GM15510 (cell line): ENCODE results near the gene DERA.

ENCODE experiments used
- POLR2A ChIP-seq: IDR thresholded peaks from 3 replicates; pipeline ENCODE4 v1.6.1; 2011; ENCODE audit warnings: borderline replicate concordance; ENCODE audit not compliant: insufficient read length; ENCODE audit errors: extremely low read depth

Gene DERA

GRCh38 chr12:16021676-16022075 is 110.5 kb downstream of the DERA start:
- TF ChIP-seq POLR2A: no peak

DNA sequence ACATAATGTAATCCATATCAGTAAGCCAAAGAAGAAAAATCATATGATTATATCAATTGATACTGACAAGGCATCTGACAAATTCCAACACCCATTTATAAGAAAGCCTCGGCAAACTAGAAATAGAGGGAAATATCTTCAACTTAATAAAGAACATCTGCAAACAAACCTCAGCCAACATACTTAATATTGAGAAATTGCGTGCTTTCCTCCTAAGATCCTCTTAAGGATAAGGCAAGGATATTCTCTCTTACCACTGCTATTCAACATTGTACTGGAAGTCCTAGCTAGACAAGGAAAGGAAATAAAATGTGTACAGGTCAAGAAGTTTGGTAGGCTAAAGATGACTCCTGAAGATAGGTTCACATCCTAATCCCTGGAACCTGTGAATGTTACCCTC is 115.9 kb downstream of the DERA start:
- no peak for TF ChIP-seq POLR2A

DNA sequence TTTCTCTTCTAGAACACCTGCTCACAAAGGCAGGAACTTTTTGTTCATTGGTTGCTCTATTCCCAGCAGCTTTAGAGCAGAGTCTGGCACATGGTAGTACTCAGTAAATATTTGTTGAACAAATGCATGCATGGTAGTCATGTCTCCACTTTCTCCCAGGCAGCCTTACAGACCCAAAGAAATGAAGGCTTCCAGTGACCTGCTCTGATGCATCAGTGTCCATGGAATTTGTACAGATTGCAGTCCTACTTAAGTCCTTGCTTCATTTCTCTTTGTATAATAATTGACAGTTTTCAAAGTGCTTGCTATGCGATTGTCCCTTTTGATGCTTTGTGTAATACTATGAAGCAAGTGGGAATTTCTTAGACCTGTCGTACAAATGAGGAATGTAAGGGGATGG is 119.6 kb downstream of the DERA start:
- TF ChIP-seq POLR2A: no peak

- no peak for TF ChIP-seq POLR2A
Measured at GRCh38 chr12:16034136-16034817, 123.1 kb downstream of the DERA start.

DNA sequence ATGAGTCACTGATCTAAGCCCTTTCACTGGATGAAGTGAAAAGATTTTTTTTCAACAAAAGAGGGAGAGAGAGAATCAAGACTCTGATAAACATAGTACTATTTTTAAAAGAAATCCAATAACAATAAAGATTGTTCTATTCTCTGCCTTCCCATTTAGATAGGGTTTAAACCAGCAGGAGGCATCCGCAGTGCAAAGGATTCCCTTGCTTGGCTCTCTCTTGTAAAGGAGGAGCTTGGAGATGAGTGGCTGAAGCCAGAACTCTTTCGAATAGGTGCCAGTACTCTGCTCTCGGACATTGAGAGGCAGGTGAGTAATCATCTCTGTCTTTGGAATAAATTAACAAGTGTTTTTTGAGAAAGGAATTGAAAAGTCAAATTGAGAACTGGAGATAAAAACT is 124.9 kb downstream of the DERA start:
- TF ChIP-seq POLR2A: no peak

DNA sequence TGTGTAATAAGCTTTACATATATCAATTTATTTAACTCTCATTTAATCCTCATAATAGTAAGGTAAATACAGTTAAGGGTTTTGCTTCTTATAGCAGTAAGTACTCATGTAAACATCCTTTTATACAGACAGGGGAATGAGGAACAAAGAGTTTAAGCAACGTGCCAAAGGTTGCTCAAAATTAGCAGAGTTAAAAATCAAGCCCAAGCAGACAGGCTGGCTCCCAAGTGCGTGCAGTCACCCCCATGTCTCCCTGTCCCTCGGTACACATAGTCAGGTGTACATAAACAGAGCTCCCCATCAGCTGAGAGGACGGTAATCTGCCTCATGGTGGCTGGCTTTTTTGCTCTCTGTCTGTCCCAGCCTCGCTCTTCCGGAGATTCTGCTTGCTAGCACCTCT is 126.4 kb downstream of the DERA start:
- no peak for TF ChIP-seq POLR2A

DNA sequence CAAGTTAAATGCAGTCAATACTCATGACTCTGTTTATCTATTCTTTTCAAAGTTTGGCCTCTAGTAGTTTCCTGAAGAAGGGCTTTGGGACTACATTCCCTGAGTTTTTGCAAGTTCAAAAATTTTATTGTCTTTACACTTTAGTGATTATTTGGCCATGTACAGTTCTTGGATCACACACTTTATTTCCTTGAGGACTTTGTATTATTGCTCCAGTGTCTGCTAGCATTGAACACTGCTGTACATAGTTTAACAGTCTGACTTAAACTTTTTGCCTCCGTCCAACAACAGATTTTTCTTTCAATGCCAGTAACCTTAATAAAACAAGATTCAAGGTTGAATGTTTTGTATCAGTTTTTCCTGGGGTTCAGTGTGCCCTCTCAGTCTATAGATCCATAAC is 132.3 kb downstream of the DERA start:
- TF ChIP-seq POLR2A: no peak

- TF ChIP-seq POLR2A: no peak
Measured at GRCh38 chr12:16046266-16046665, 135.1 kb downstream of the DERA start.

- TF ChIP-seq POLR2A: no peak
Measured at GRCh38 chr12:16048511-16048910, 137.4 kb downstream of the DERA start.

- TF ChIP-seq POLR2A: no peak
Measured at GRCh38 chr12:16056910-16057309, 145.8 kb downstream of the DERA start.

- no peak for TF ChIP-seq POLR2A
Measured at GRCh38 chr12:16062611-16063010, 151.5 kb downstream of the DERA start.

- no peak for TF ChIP-seq POLR2A
Measured at GRCh38 chr12:16063726-16064125, 152.6 kb downstream of the DERA start.

DNA sequence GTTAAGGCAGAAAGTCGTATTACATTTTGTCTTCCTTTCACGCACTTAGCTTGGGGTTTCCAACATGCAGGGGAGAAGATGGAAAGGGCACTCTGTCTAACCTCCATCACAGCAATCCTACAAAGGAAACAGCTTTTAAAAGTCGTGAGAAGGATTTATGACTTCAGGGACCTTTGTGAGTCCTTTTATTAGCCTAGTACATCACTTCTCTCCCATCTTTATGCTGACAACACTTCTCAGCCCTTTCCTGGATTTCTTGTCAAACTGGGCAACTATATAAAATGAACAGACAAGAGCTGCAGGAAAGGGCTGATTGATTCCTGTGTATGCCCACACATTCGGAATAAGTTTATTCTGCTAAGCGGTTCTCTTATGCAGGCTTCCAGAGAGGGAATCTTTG is 159.0 kb downstream of the DERA start:
- no peak for TF ChIP-seq POLR2A

DNA sequence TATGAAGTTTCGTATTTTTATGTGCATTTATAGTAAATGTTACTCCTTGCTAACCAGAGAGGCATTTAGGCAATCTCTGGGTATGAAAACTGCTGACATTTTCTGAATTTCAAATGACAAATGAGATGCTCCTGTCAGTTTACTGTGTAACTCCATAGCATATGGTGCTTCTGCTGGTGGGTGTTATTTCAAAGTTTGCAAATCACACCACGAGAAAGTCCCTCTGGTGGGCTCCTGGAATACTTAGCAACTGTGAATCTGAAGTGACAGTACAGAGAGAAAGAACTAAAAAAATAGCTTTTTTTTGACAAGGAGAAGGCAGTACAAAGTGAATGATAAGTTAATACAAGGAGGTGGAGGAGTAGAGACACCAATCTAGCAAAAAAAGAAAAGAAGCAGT is 161.5 kb downstream of the DERA start:
- no peak for TF ChIP-seq POLR2A

GRCh38 chr12:16074894-16075293 is 163.8 kb downstream of the DERA start:
- no peak for TF ChIP-seq POLR2A

DNA sequence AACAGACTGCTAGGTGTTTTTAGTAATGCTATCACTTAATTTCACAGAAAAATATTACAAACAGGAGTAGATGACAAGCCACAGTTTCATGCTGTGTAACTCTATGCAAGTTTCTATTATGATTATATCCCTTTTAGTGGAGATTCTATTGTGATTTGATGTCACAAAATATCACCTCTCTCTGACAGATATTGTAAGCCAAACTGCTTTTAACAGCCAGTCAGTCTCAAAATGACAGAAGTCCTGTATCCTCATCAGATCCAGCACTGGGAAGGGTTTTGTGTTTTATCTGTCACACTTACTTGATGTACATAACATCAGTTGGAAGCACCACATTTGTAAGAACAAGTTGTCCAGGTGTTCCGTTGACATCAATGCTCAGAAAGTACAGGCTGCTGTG is 164.8 kb downstream of the DERA start:
- TF ChIP-seq POLR2A: no peak

DNA sequence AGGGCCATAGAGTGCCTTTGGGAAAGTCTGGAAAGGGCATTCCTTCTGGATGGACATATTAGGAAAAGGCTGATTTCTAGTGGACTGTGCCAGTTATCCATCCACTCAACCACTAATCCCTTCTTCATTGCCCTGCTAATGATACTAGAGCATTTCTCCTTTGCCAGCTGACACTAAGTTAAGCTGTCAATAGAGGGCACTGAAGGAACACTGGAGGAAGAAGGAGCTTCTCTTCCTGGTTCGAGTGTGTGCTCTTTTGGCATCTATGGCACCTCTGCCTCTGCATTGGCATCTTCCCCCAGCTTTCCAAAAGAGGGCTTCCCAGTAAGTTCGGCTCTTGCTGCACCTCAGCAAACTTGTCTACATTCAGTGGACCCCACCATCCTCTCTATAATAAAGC is 165.4 kb downstream of the DERA start:
- TF ChIP-seq POLR2A: no peak
